Measurements from ENCODE around the gene MACROD2.

GRCh38 chr20:15682690-15683089 lies 1687.4 kb downstream of the MACROD2 start:
- no peak for TF ChIP-seq POLR2A (IDR thresholded peaks at IDR 0.05)
- no peak for TF ChIP-seq CTCF (IDR thresholded peaks at IDR 0.05)
- TF ChIP-seq EP300 (IDR thresholded peaks at IDR 0.05), result no peak

Measured in ovary (tissue), 3 donors.